HCT116 (cell line): Measurements from ENCODE around the gene AARS2.

Experiments used
- CEBPB ChIP-seq: IDR thresholded peaks from 2 replicates; pipeline ENCODE4 v1.6.1; 2012; ENCODE audit warnings: low read depth
- EGR1 ChIP-seq: IDR thresholded peaks from 2 replicates; pipeline ENCODE4 v1.6.1; 2012; ENCODE audit warnings: low read depth
- EZH2 ChIP-seq: fragments of 200-600 bp; sonication (generic); IDR thresholded peaks from 2 replicates; pipeline ENCODE4 v1.6.1; 2017; ENCODE audit warnings: antibody characterized with exemption, mixed run types
- FOSL1 ChIP-seq: IDR thresholded peaks from 2 replicates; pipeline ENCODE4 v1.6.1; 2012; ENCODE audit warnings: low read depth
- POLR2A ChIP-seq: IDR thresholded peaks from 2 replicates; pipeline ENCODE4 v1.7.0; 2011; ENCODE audit warnings: borderline replicate concordance; ENCODE audit not compliant: insufficient read depth, insufficient read length; ENCODE audit errors: extremely low read depth
- POLR2AphosphoS5 ChIP-seq: IDR thresholded peaks from 2 replicates; pipeline ENCODE4 v1.6.1; 2011; ENCODE audit warnings: mild to moderate bottlenecking, low read depth, low read length, moderate library complexity
- SIN3A ChIP-seq: IDR thresholded peaks from 2 replicates; pipeline ENCODE4 v1.6.1; 2012; ENCODE audit warnings: low read depth
- SRF ChIP-seq: IDR thresholded peaks from 2 replicates; pipeline ENCODE4 v1.6.1; 2012; ENCODE audit warnings: low read depth
- ZNF274 ChIP-seq: fragments of 200-500 bp; sonication (Bioruptor generic); IDR thresholded peaks from 2 replicates; pipeline ENCODE4 v1.6.1; 2014; ENCODE audit warnings: mild to moderate bottlenecking, low read depth, low read length, inconsistent platforms
- TF ChIP-seq, protein P1 (sequence below), 3 experiments: fragments of 200-600 bp in 1 of 3; sonication (generic) in 1 of 3; IDR thresholded peaks in 2 of 3; conservative IDR thresholded peaks in 1 of 3; 2 replicates each; pipeline ENCODE4 v1.5.1; 2012 to 2017; ENCODE audit warnings: low read depth in 2 of 3, low read length in 2 of 3, antibody characterized with exemption in 1 of 3, borderline replicate concordance in 1 of 3, control low read depth in 1 of 3, mild to moderate bottlenecking in 1 of 3, mixed read lengths in 1 of 3, mixed run types in 1 of 3, moderate library complexity in 1 of 3; ENCODE audit not compliant: insufficient read depth in 1 of 3

DNA sequence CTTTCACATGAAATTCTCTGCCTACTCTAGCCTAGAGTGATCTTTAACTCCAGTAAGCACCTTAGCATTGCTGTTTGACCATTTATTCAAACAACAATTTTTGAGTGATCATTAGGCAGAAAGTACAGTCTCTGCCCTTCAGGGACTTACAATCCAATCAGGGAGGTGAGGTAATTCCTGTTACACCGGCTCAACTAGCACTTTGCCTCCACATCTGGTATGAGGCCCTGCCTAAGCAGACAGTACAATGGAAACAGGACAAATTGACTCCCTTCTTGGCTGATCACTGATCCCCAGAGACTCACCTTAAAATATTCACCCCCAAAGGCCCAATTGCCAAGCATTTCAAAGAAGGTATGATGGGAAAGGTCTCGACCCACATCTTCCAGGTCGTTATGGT is 1.4 kb downstream of the AARS2 start:
- no peak for TF ChIP-seq SRF
- no peak for TF ChIP-seq SIN3A
- TF ChIP-seq, protein P1, sequence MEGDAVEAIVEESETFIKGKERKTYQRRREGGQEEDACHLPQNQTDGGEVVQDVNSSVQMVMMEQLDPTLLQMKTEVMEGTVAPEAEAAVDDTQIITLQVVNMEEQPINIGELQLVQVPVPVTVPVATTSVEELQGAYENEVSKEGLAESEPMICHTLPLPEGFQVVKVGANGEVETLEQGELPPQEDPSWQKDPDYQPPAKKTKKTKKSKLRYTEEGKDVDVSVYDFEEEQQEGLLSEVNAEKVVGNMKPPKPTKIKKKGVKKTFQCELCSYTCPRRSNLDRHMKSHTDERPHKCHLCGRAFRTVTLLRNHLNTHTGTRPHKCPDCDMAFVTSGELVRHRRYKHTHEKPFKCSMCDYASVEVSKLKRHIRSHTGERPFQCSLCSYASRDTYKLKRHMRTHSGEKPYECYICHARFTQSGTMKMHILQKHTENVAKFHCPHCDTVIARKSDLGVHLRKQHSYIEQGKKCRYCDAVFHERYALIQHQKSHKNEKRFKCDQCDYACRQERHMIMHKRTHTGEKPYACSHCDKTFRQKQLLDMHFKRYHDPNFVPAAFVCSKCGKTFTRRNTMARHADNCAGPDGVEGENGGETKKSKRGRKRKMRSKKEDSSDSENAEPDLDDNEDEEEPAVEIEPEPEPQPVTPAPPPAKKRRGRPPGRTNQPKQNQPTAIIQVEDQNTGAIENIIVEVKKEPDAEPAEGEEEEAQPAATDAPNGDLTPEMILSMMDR (IDR thresholded peaks at IDR 0.05 in 2 of 3, conservative IDR thresholded peaks at IDR 0.05 in 1 of 3; ENCODE audit: borderline replicate concordance in 1 of 3, insufficient read depth in 1 of 3, low read depth in 2 of 3, low read length in 2 of 3) = no peak
- TF ChIP-seq POLR2A = no peak
- no peak for TF ChIP-seq EZH2
- TF ChIP-seq FOSL1 = no peak
- no peak for TF ChIP-seq CEBPB
- TF ChIP-seq POLR2AphosphoS5 = no peak
- no peak for TF ChIP-seq ZNF274
- TF ChIP-seq EGR1 = no peak
